Skeletal muscle satellite cell (primary cell): ENCODE data around the gene ADGRG3.
"Not testable (repeated sequence)": the region's sequence is repeated elsewhere in the genome, so short reads cannot be mapped to it uniquely, and the experiment has no call there.

Experiments
- H3K27me3 ChIP-seq: 2 replicates; pipeline ENCODE4 v1.7.0; 2013; ENCODE audit warnings: low read length; ENCODE audit not compliant: control insufficient read depth, insufficient read depth
- H3K36me3 ChIP-seq: 2 replicates; pipeline ENCODE4 v1.7.0; 2013; ENCODE audit warnings: mild to moderate bottlenecking, control low read depth, low read length; ENCODE audit not compliant: insufficient read depth
- H3K4me1 ChIP-seq: 2 replicates; pipeline ENCODE4 v1.7.0; 2013; ENCODE audit warnings: low read length; ENCODE audit not compliant: control insufficient read depth, insufficient read depth
- H3K4me2 ChIP-seq: 2 replicates; pipeline ENCODE4 v1.7.0; 2013; ENCODE audit warnings: mild to moderate bottlenecking, low read length
- H3K4me3 ChIP-seq: 2 replicates; pipeline ENCODE4 v1.7.0; 2013; ENCODE audit warnings: low read length
- H3K9ac ChIP-seq: 2 replicates; pipeline ENCODE4 v1.7.0; 2013; ENCODE audit warnings: mild to moderate bottlenecking, low read depth, low read length, moderate library complexity
- H3K9me3 ChIP-seq: replicated peaks from 2 replicates; pipeline ENCODE4 v1.7.0; 2013; ENCODE audit warnings: mild to moderate bottlenecking, control low read depth, low read length

Gene ADGRG3

GRCh38 chr16:57709663-57710062, 41.6 kb downstream of the ADGRG3 start:
- H3K4me2 ChIP-seq: no peak overlapping the region
- H3K4me1 ChIP-seq: no peaks in the 10 kb centered on the region
- no peak overlapping the region for H3K4me3 ChIP-seq
- no peaks in the 10 kb centered on the region for H3K9me3 ChIP-seq
- no peaks in the 10 kb centered on the region for H3K36me3 ChIP-seq
- H3K9ac ChIP-seq: no peak overlapping the region
- peaks cover 68% of the 10 kb centered on the region for H3K27me3 ChIP-seq

DNA sequence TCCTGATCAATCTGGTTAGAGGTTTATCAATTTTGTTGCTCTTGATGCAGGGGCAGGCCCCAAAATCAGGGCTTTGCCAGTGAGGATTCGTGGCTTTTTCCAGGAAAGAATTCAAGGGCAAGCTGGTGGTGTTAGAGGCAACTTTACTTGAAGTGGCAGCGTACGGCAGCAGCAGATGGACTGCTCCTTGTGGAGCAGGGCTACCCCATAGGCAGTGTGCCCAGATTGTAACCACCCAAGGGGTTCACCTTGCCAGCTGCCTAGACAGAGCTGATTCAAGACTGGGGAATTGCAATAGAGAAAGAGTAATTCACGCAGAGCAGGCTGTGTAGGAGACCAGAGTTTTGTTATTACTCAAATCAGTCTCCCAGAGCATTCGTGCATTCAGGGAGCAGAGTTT, 43.2 kb downstream of the ADGRG3 start:
- no peaks in the 10 kb centered on the region for H3K9me3 ChIP-seq
- H3K4me1 ChIP-seq: no peaks in the 10 kb centered on the region
- H3K9ac ChIP-seq: no peak overlapping the region
- H3K27me3 ChIP-seq: peaks cover 73% of the 10 kb centered on the region
- no peaks in the 10 kb centered on the region for H3K36me3 ChIP-seq
- no peak overlapping the region for H3K4me3 ChIP-seq
- no peak overlapping the region for H3K4me2 ChIP-seq

- H3K9ac ChIP-seq: no peak overlapping the region
- H3K9me3 ChIP-seq: no peaks in the 10 kb centered on the region
- H3K4me3 ChIP-seq: no peak overlapping the region
- peaks cover 77% of the 10 kb centered on the region for H3K27me3 ChIP-seq
- H3K4me2 ChIP-seq: no peak overlapping the region
- no peaks in the 10 kb centered on the region for H3K4me1 ChIP-seq
- H3K36me3 ChIP-seq: no peaks in the 10 kb centered on the region
Observed at GRCh38 chr16:57711993-57712392, 43.9 kb downstream of the ADGRG3 start.

GRCh38 chr16:57712569-57712968, 44.5 kb downstream of the ADGRG3 start:
- H3K9ac ChIP-seq, H3K4me1 ChIP-seq, H3K4me2 ChIP-seq, H3K36me3 ChIP-seq, H3K4me3 ChIP-seq, H3K9me3 ChIP-seq: not testable (repeated sequence)
- H3K27me3 ChIP-seq: peaks cover 76% of the 10 kb centered on the region

DNA sequence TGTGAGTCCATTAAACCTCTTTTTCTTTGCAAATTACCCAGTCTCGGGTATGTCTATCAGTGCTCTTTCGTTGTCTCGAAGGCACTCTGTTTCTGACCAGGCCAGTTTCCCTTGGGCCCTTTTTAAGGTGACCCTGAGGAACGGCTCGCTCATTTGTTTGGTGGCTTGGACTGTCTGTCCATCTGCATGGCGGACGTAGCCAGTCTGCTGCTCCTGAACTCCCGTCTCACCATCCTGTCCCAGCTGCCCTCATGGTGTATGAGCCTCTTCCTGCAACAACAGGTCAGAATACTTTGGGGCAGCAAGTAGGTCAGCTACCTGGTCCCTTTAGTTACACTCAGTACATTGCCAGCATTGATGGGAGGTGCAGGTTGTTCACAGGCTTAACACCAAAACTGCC, 45.5 kb downstream of the ADGRG3 start:
- Histone ChIP-seq H3K4me2 (no peak overlapping the region), H3K9me3 (no peaks in the 10 kb centered on the region), H3K9ac (no peak overlapping the region), H3K27me3 (peaks cover 73% of the 10 kb centered on the region), H3K4me3 (no peak overlapping the region), H3K4me1 (no peaks in the 10 kb centered on the region), H3K36me3 (no peaks in the 10 kb centered on the region)

DNA sequence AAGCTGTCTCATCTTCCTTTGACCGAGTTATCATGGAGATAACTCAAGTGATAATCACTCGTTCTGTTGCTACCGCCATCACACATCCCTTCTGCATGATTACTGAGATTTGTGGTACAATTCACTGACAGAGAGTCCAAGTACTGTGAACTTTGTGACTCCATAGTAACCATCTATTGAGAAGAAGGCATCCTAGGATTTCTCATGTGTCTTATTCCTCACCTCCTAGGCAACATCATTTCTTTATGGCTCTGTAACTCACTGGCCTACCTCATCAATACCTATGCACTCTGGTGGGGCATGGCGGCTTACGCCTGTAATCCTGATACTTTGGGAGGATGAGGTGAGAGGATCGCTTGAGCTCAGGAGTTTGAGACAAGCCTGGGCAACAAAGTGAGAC, 45.9 kb downstream of the ADGRG3 start:
- Histone ChIP-seq H3K9ac (no peak overlapping the region), H3K27me3 (peaks cover 72% of the 10 kb centered on the region), H3K4me2 (no peak overlapping the region), H3K9me3 (no peaks in the 10 kb centered on the region), H3K36me3 (no peaks in the 10 kb centered on the region), H3K4me3 (no peak overlapping the region), H3K4me1 (no peaks in the 10 kb centered on the region)

DNA sequence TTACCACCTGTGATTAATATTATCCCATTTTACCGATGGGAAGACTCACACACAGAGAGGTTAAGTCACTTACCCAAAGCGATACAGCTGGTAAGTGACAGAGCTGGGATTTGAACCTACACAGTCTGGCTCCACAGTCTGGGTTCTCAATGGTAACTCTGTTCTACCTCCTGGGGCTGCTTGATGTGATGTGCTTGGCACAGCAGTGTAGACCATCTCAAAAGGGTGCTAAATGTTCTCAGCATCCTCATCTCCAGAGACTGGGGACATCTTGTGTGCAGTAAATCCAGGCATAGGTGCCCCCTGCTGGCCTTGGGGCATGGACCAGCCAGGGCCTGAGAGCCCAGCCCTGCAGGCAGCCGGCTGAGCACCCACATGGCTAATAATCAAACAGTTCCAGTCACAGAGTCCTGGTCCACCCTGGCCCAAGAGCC, 52.1 kb downstream of the ADGRG3 start:
- Histone ChIP-seq H3K9ac (no peak overlapping the region), H3K36me3 (no peaks in the 10 kb centered on the region), H3K9me3 (no peaks in the 10 kb centered on the region), H3K4me2 (no peak overlapping the region), H3K27me3 (peaks cover 23% of the 10 kb centered on the region), H3K4me3 (no peak overlapping the region), H3K4me1 (no peaks in the 10 kb centered on the region)

DNA sequence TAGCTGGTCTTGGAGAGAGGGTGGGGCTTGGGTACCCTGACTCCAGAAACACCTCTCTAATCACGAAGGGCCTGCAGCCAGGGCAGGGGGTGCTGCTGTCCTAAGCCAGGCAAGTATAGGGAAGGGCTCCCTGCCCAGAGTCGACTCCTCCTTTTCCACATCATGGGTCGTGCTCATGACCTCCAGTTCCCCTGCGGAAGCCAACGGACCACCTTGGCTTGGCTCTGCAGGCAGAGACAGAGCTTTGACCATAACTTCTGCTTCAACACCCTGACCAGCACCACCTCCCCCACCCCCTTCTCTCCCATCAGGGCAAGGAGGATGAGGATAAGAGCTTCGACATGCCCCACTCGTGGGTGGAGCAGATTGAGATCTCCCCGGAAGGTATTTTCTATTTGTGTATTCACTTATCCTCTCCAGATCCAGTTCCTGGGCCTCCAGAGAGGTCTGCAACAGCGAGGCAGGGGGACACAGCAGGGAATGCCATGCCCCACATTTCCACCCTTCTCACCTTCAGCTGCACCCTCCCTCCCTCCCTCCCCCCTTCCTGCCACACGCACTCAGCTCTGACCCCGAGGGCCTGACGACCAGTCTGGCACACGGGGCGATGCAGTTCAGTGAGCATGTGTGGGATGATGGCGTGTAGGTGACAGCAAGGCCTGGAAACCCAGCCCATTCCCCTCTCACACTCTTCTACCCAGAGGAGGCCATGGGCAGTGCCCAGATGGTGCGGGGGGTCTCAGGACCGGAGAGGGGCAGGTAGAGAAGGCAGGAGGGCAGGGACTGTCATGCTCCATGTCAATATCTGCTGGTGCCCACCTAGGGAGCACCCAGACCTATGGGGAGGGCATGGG, 53.5 kb downstream of the ADGRG3 start:
- Histone ChIP-seq H3K9ac (no peak overlapping the region), H3K4me1 (no peaks in the 10 kb centered on the region), H3K4me2 (no peak overlapping the region), H3K9me3 (no peaks in the 10 kb centered on the region), H3K4me3 (no peak overlapping the region), H3K27me3 (peaks cover 23% of the 10 kb centered on the region), H3K36me3 (no peaks in the 10 kb centered on the region)

GRCh38 chr16:57722210-57722499, 54.0 kb downstream of the ADGRG3 start:
- H3K4me3 ChIP-seq: no peak overlapping the region
- H3K9me3 ChIP-seq: no peaks in the 10 kb centered on the region
- H3K4me1 ChIP-seq: no peaks in the 10 kb centered on the region
- no peaks in the 10 kb centered on the region for H3K36me3 ChIP-seq
- peaks cover 22% of the 10 kb centered on the region for H3K27me3 ChIP-seq
- no peak overlapping the region for H3K4me2 ChIP-seq
- no peak overlapping the region for H3K9ac ChIP-seq

GRCh38 chr16:57722651-57723050, 54.5 kb downstream of the ADGRG3 start:
- Histone ChIP-seq H3K9ac (no peak overlapping the region), H3K9me3 (no peaks in the 10 kb centered on the region), H3K36me3 (no peaks in the 10 kb centered on the region), H3K4me3 (no peak overlapping the region), H3K27me3 (peaks cover 25% of the 10 kb centered on the region), H3K4me2 (no peak overlapping the region), H3K4me1 (no peaks in the 10 kb centered on the region)

GRCh38 chr16:57723170-57723569, 55.1 kb downstream of the ADGRG3 start:
- no peak overlapping the region for H3K9ac ChIP-seq
- H3K27me3 ChIP-seq: peaks cover 22% of the 10 kb centered on the region
- H3K4me3 ChIP-seq: no peak overlapping the region
- no peaks in the 10 kb centered on the region for H3K9me3 ChIP-seq
- H3K36me3 ChIP-seq: no peaks in the 10 kb centered on the region
- no peak overlapping the region for H3K4me2 ChIP-seq
- no peaks in the 10 kb centered on the region for H3K4me1 ChIP-seq

DNA sequence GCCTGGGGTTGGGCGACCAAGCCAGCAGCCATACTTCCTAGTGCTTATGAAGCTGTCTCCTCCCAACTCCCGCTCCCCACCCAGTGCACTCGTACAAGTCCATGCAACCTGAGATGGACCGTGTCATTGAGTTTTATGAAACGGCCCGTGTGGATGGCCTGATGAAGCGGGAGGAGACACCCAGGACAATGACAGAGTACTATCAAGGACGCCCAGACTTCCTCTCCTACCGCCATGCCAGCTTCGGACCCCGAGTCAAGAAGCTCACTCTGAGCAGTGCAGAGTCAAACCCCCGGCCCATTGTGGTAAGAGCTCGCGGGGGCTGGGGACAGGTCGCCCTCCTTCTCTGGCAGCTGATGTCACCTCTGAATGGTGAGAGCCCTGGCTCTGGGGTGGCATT, 56.4 kb downstream of the ADGRG3 start:
- no peaks in the 10 kb centered on the region for H3K36me3 ChIP-seq
- no peaks in the 10 kb centered on the region for H3K9me3 ChIP-seq
- H3K4me3 ChIP-seq: no peak overlapping the region
- no peaks in the 10 kb centered on the region for H3K4me1 ChIP-seq
- no peak overlapping the region for H3K4me2 ChIP-seq
- H3K9ac ChIP-seq: no peak overlapping the region
- peaks cover 14% of the 10 kb centered on the region for H3K27me3 ChIP-seq
